ENCODE results near the gene HDAC4.

DNA sequence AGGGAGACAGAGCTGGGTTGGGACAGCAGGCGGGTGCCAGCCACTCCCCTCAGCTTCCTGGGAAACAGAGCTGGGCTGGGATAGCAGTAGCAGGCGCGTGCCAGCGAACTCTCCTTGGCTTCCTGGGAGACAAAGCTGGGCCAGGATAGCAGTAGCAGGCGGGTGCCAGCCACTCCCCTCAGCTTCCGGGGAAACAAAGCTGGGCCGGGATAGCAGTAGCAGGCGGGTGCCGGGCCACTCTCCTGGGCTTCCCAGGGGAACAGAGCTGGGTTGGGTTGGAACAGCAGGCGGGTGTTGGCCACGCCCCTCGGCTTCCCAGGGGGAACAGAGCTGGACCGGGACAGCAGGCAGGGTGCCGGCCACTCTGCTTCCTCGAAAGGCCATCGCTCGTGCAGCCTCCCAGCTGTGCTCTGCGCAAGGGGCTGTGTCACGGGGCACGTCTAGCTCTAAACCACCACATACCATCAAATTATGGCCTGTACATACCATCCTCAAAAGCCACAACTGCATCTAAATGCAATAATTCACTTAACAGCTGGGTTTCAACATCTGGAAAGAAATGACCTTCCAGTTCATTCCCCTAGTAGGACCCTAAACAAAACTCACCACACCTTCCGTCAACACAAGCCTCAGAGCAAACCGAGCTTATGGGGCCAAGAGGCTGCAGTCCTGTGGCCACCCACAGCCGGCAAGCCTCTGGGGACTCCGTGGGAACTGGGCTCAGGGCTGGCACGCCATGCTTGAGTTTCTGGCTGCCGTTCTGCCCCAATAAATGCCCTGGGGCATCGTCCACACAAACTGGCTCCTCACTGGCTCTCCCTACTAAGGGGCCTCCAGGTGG lies 324.7 kb downstream of the HDAC4 start:
- TF ChIP-seq CTCF (tag by site-specific recombination; IDR thresholded peaks at IDR 0.05) (no peak), ZNF518A (tag by site-specific recombination; conservative IDR thresholded peaks at IDR 0.05; ENCODE audit: low read depth) (no peak), ZNF354C (tag by site-specific recombination; IDR thresholded peaks at IDR 0.05; ENCODE audit: borderline replicate concordance, low read depth) (no peak), ZNF747 (tag by site-specific recombination; IDR thresholded peaks at IDR 0.05) (no peak), ZNF558 (tag by site-specific recombination; IDR thresholded peaks at IDR 0.05) (no peak), ZNF830 (tag by site-specific recombination; IDR thresholded peaks at IDR 0.05; ENCODE audit: low read depth) (no peak), KLF16 (tag by site-specific recombination; IDR thresholded peaks at IDR 0.05) (no peak), ZNF274 (IDR thresholded peaks at IDR 0.05; ENCODE audit: low read length) (no peak), ZNF274 (tag by site-specific recombination; IDR thresholded peaks at IDR 0.05; ENCODE audit: borderline replicate concordance) (no peak), MZF1 (tag by site-specific recombination; IDR thresholded peaks at IDR 0.05; ENCODE audit: borderline replicate concordance) (no peak), ZBTB8A (tag by site-specific recombination; IDR thresholded peaks at IDR 0.05) (no peak)
- TF ChIP-seq, protein P1, sequence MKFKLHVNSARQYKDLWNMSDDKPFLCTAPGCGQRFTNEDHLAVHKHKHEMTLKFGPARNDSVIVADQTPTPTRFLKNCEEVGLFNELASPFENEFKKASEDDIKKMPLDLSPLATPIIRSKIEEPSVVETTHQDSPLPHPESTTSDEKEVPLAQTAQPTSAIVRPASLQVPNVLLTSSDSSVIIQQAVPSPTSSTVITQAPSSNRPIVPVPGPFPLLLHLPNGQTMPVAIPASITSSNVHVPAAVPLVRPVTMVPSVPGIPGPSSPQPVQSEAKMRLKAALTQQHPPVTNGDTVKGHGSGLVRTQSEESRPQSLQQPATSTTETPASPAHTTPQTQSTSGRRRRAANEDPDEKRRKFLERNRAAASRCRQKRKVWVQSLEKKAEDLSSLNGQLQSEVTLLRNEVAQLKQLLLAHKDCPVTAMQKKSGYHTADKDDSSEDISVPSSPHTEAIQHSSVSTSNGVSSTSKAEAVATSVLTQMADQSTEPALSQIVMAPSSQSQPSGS (tag by site-specific recombination; IDR thresholded peaks at IDR 0.05; ENCODE audit: low read depth) = no peak
- TF ChIP-seq, protein P2, sequence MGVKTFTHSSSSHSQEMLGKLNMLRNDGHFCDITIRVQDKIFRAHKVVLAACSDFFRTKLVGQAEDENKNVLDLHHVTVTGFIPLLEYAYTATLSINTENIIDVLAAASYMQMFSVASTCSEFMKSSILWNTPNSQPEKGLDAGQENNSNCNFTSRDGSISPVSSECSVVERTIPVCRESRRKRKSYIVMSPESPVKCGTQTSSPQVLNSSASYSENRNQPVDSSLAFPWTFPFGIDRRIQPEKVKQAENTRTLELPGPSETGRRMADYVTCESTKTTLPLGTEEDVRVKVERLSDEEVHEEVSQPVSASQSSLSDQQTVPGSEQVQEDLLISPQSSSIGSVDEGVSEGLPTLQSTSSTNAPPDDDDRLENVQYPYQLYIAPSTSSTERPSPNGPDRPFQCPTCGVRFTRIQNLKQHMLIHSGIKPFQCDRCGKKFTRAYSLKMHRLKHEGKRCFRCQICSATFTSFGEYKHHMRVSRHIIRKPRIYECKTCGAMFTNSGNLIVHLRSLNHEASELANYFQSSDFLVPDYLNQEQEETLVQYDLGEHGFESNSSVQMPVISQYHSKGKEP (tag by site-specific recombination; IDR thresholded peaks at IDR 0.05) = no peak
